K562 (cell line): Measurements from ENCODE around the gene CDH12. TPM values are rescaled to one million over a fixed set of nuclear protein-coding genes. Genes with fewer than 3 reads are reported as not detected.

Experiments used
- ATAC-seq: fragments of 200-7000 bp; cut with Tn5 transposase; 3 replicates; pipeline ENCODE4 v1.9.1; 2020; ENCODE audit warnings: moderate library complexity
- BruUV-seq: library from RNA; stranded (reverse); fragments of 400-500 nt; replicated peaks from 2 replicates; lab custom pipeline; 2021; lab: Mats Ljungman, UMichigan
- CTCF ChIA-PET: fragments of 300-600 bp; formaldehyde crosslinking; extraction: SDS; loops from one replicate; lab custom pipeline; 2021; ENCODE audit warnings: low intra/inter-chr PET ratio; lab: Yijun Ruan, JAX
- POLR2A ChIA-PET: fragments of 300-600, 350-650 bp; sonication (Branson Sonifier 250); formaldehyde crosslinking; extraction: SDS; loops from one replicate; lab custom pipeline; 2021; ENCODE audit warnings: antibody characterized with exemption, inconsistent platforms; lab: Yijun Ruan, JAX
- DNase-seq, 4 experiments: peaks; one replicate each; pipeline versions ENCODE4 v3.0.0 to v3.0.0-alpha.2; 2011 to 2018; ENCODE audit warnings: low spot score in 3 of 4, mixed read lengths in 3 of 4; ENCODE audit errors: extremely low read depth in 1 of 4
- FAIRE-seq: peaks from 2 replicates; lab custom pipeline; 2011; peaks lifted over from hg19 to GRCh38; lab: Jason Lieb, UNC
- H2AFZ ChIP-seq: 2 replicates; pipeline ENCODE4 v1.6.0; 2011; ENCODE audit warnings: low read depth, low read length, control low read depth, inconsistent platforms
- H3K27ac ChIP-seq: fragments of 200-600 bp; 3 replicates; pipeline ENCODE4 v1.8.0; 2011; ENCODE audit warnings: low read depth, mild to moderate bottlenecking, control low read depth, inconsistent platforms, low read length, moderate library complexity, mixed read lengths; ENCODE audit errors: extremely low read depth
- H3K27me3 ChIP-seq, 2 experiments: fragments of 300-600 bp in 1 of 2; 2 replicates in 1 of 2; 3 replicates in 1 of 2; pipeline versions ENCODE4 v1.6.0 to v1.8.0; 2011; ENCODE audit warnings: inconsistent platforms in 2 of 2, low read length in 2 of 2, mild to moderate bottlenecking in 1 of 2, mixed read lengths in 1 of 2, moderate library complexity in 1 of 2; ENCODE audit not compliant: control insufficient read depth in 2 of 2, insufficient read depth in 2 of 2
- H3K36me3 ChIP-seq: fragments of 300-600 bp; 3 replicates; pipeline ENCODE4 v1.8.0; 2011; ENCODE audit warnings: mild to moderate bottlenecking, low read length, inconsistent platforms; ENCODE audit not compliant: control insufficient read depth, insufficient read depth
- H3K4me1 ChIP-seq, 2 experiments: fragments of 200-600 bp in 1 of 2; replicated peaks in 1 of 2; 2 replicates in 1 of 2; 3 replicates in 1 of 2; pipeline versions ENCODE4 v1.5.1 to v1.8.0; 2011; ENCODE audit warnings: inconsistent platforms in 2 of 2, low read length in 2 of 2, mild to moderate bottlenecking in 1 of 2, mixed read lengths in 1 of 2, moderate library complexity in 1 of 2; ENCODE audit not compliant: control insufficient read depth in 2 of 2, insufficient read depth in 2 of 2
- H3K4me2 ChIP-seq: 2 replicates; pipeline ENCODE4 v1.6.1; 2011; ENCODE audit warnings: low read length, control low read depth, inconsistent platforms, mixed read lengths; ENCODE audit not compliant: insufficient read depth
- H3K4me3 ChIP-seq: fragments of 200-600 bp; sonication (generic), shearing (Covaris generic); 2 replicates; pipeline ENCODE4 v1.5.1; 2016; ENCODE audit warnings: control low read depth, inconsistent platforms
- H3K79me2 ChIP-seq: fragments of 200-600 bp; 3 replicates; pipeline ENCODE4 v1.8.0; 2011; ENCODE audit warnings: low read length, inconsistent platforms; ENCODE audit not compliant: control insufficient read depth, insufficient read depth
- H3K9ac ChIP-seq, 2 experiments: 2 replicates each; pipeline versions ENCODE4 v1.6.0 to v1.6.1; 2011; ENCODE audit warnings: low read depth in 2 of 2, low read length in 2 of 2, control low read depth in 1 of 2, inconsistent platforms in 1 of 2, mild to moderate bottlenecking in 1 of 2, mixed read lengths in 1 of 2; ENCODE audit not compliant: insufficient read depth in 1 of 2
- H3K9me1 ChIP-seq: one replicate; pipeline ENCODE4 v1.6.0; 2011; ENCODE audit warnings: inconsistent platforms, mild to moderate bottlenecking, low read length, moderate library complexity; ENCODE audit not compliant: control insufficient read depth, insufficient read depth
- H3K9me3 ChIP-seq: replicated peaks from 2 replicates; pipeline ENCODE4 v1.5.1; 2011; ENCODE audit warnings: low read depth, low read length, inconsistent platforms; ENCODE audit not compliant: control insufficient read depth, insufficient read depth
- H4K20me1 ChIP-seq: replicated peaks from 2 replicates; pipeline ENCODE4 v1.6.1; 2011; ENCODE audit warnings: low read length, inconsistent platforms, mixed read lengths; ENCODE audit not compliant: control insufficient read depth, insufficient read depth
- BCOR ChIP-seq: fragments of 450-650 bp; IDR thresholded peaks from 2 replicates; pipeline ENCODE4 v1.6.1; 2016
- CEBPG ChIP-seq, 3 experiments: fragments of 200-800 bp in 1 of 3; sonication (Bioruptor generic) in 1 of 3; sonication (generic) in 1 of 3; formaldehyde crosslinking in 1 of 3; IDR thresholded peaks in 2 of 3; conservative IDR thresholded peaks in 1 of 3; 2 replicates each; pipeline versions ENCODE4 v1.6.1 to v1.8.0; 2016 to 2022; ENCODE audit warnings: missing compliant biosample characterization in 2 of 3, missing genetic modification characterization in 2 of 3, mild to moderate bottlenecking in 1 of 3, missing genetic modification reagents in 1 of 3
- CTBP1 ChIP-seq: fragments of 450-650 bp; IDR thresholded peaks from 2 replicates; pipeline ENCODE4 v1.6.1; 2016; ENCODE audit warnings: borderline replicate concordance
- ETS2 ChIP-seq: IDR thresholded peaks from 2 replicates; pipeline ENCODE4 v1.6.1; 2016; ENCODE audit warnings: borderline replicate concordance, missing genetic modification characterization, mild to moderate bottlenecking, moderate library complexity, missing compliant biosample characterization; ENCODE audit not compliant: poor library complexity, severe bottlenecking
- KLF6 ChIP-seq: fragments of 250-450 bp; sonication (Bioruptor Pico); IDR thresholded peaks from 2 replicates; pipeline ENCODE4 v1.4.0; 2020; ENCODE audit warnings: mild to moderate bottlenecking, moderate library complexity, borderline replicate concordance
- RAD51 ChIP-seq: fragments of 450-650 bp; IDR thresholded peaks from 2 replicates; pipeline ENCODE4 v1.7.1; 2016; ENCODE audit warnings: low read depth, mild to moderate bottlenecking, borderline replicate concordance
- RFX7 ChIP-seq: fragments of 250-450 bp; sonication (Bioruptor Pico); IDR thresholded peaks from 2 replicates; pipeline ENCODE4 v1.5.1; 2021; ENCODE audit warnings: mild to moderate bottlenecking
- SAP30 ChIP-seq: fragments of 200-600 bp; sonication (generic); IDR thresholded peaks from 2 replicates; pipeline ENCODE4 v1.6.1; 2012; ENCODE audit warnings: borderline replicate concordance, low read depth, mild to moderate bottlenecking, moderate library complexity, low read length, control low read depth, inconsistent platforms; ENCODE audit not compliant: insufficient read depth, poor library complexity, severe bottlenecking
- SMAD3 ChIP-seq: fragments of 450-650 bp; formaldehyde crosslinking; conservative IDR thresholded peaks from 2 replicates; pipeline ENCODE4 v1.4.0; 2020; ENCODE audit warnings: mild to moderate bottlenecking
- STAT6 ChIP-seq: sonication (generic); formaldehyde crosslinking; IDR thresholded peaks from 2 replicates; pipeline ENCODE4 v1.8.1; 2023; ENCODE audit warnings: mild to moderate bottlenecking, missing genetic modification reagents
- ZFX ChIP-seq: sonication (generic); formaldehyde crosslinking; IDR thresholded peaks from 2 replicates; pipeline ENCODE4 v1.8.0; 2022; ENCODE audit warnings: mild to moderate bottlenecking, missing genetic modification reagents, moderate library complexity
- ZNF124 ChIP-seq: sonication (generic); formaldehyde crosslinking; IDR thresholded peaks from 2 replicates; pipeline ENCODE4 v1.8.1; 2022; ENCODE audit warnings: missing genetic modification reagents
- WGBS: fragments of 100-300 bp; shearing (Covaris generic); methylation state at CpG from one replicate; pipeline ENCODE4 v1.1.6; 2016; ENCODE audit warnings: low coverage, mixed read lengths; ENCODE audit not compliant: insufficient coverage; ENCODE audit errors: missing lambda C conversion rate; 5-methylcytosine and 5-hydroxymethylcytosine counted together
- in situ Hi-C: fragments of 300-500 bp; cut with MboI; formaldehyde crosslinking; loops from 4 replicates; pipeline ENCODE4 v1.15.0; 2018; ENCODE audit warnings: inconsistent platforms, mixed read lengths
- intact Hi-C: fragments of 100-400 bp; cut with micrococcal nuclease; formaldehyde crosslinking; loops from 2 replicates; pipeline ENCODE4 v1.14.2; 2022
- polyA plus RNA-seq, 8 experiments: library from polyadenylated mRNA; depleted of rRNA in 4 of 8; stranded (reverse) in 5 of 8; unstranded in 3 of 8; fragments of >200 nt; fragmentation: Nextera tagmentation in 2 of 8; fragmentation: Illumina TruSeq in 1 of 8; extraction: Ambion mirVana in 2 of 8; extraction: Trizol in 1 of 8; gene quantifications; 2 replicates each; pipeline versions ENCODE4 v1.2.1 to v1.2.3, GENCODE V29; 2011 to 2014; ENCODE audit warnings: inconsistent platforms in 1 of 8, missing spikeins in 1 of 8
- total RNA-seq, 7 experiments: library from RNA; depleted of rRNA in 6 of 7; stranded (reverse); fragments of >200 nt in 6 of 7; fragmentation: Illumina TruSeq in 2 of 7; extraction: Trizol in 2 of 7; gene quantifications; 2 replicates each; pipeline versions ENCODE4 v1.2.1 to v1.2.3, GENCODE V29; 2011 to 2021; ENCODE audit warnings: low replicate concordance in 1 of 7
- TF ChIP-seq, protein P1 (sequence below): IDR thresholded peaks from 3 replicates; pipeline ENCODE4 v1.6.1; 2011; ENCODE audit warnings: borderline replicate concordance, mild to moderate bottlenecking, moderate library complexity; ENCODE audit not compliant: insufficient read length; ENCODE audit errors: extremely low read depth
- TF ChIP-seq, protein P2 (sequence below): fragments of 450-650 bp; IDR thresholded peaks from 2 replicates; pipeline ENCODE4 v1.6.1; 2016; ENCODE audit warnings: low read depth, mild to moderate bottlenecking, moderate library complexity
- TF ChIP-seq, protein P3 (sequence below): fragments of 450-650 bp; formaldehyde crosslinking; IDR thresholded peaks from 2 replicates; pipeline ENCODE4 v1.4.0; 2020; ENCODE audit warnings: mild to moderate bottlenecking, moderate library complexity

The CDH12 gene
- total and polyA plus RNA-seq, 9 of the 15 experiments (the other 6 are each of a cell fraction or from before 2014, with no cell fraction given), result 0.03 to 1.7 (median 0.37) TPM

- intact Hi-C loops, result no loop called here
- Histone ChIP-seq H3K4me1 (no peaks in the 10 kb centered on the region), H4K20me1 (no peaks in the 10 kb centered on the region), H3K27ac (no peak overlapping the region), H2AFZ (no peak overlapping the region), H3K9me3 (no peaks in the 10 kb centered on the region), H3K4me2 (no peak overlapping the region), H3K9me1 (no peaks in the 10 kb centered on the region), H3K9ac (no peak overlapping the region), H3K4me3 (no peak overlapping the region), H3K79me2 (no peaks in the 10 kb centered on the region), H3K36me3 (no peaks in the 10 kb centered on the region), H3K27me3 (no peaks in the 10 kb centered on the region)
- ChIA-PET POLR2A (no interaction called here), CTCF (no interaction called here)
- FAIRE-seq (no peak), DNase-seq (no peak), ATAC-seq (no peak)
- 4% methylated on average over 2 of the region's 2 CpGs for WGBS
- BruUV-seq, result no TSS peak
- in situ Hi-C loops, result no loop called here
- TF ChIP-seq ZFX (no peak), BCOR (no peak), SMAD3 (CRISPR knock-in tag) (no peak), SAP30 (no peak), ETS2 (tag) (no peak), ZNF124 (CRISPR knock-in tag) (no peak), RAD51 (no peak), RFX7 (no peak), CEBPG (CRISPR knock-in tag; IDR thresholded peaks at IDR 0.05) (no peak), CEBPG (tag; conservative IDR thresholded peaks at IDR 0.05 in 1 of 2, IDR thresholded peaks at IDR 0.05 in 1 of 2) (no peak), KLF6 (CRISPR knock-in tag) (no peak), CTBP1 (no peak), STAT6 (CRISPR knock-in tag) (no peak)
- TF ChIP-seq, protein P1, sequence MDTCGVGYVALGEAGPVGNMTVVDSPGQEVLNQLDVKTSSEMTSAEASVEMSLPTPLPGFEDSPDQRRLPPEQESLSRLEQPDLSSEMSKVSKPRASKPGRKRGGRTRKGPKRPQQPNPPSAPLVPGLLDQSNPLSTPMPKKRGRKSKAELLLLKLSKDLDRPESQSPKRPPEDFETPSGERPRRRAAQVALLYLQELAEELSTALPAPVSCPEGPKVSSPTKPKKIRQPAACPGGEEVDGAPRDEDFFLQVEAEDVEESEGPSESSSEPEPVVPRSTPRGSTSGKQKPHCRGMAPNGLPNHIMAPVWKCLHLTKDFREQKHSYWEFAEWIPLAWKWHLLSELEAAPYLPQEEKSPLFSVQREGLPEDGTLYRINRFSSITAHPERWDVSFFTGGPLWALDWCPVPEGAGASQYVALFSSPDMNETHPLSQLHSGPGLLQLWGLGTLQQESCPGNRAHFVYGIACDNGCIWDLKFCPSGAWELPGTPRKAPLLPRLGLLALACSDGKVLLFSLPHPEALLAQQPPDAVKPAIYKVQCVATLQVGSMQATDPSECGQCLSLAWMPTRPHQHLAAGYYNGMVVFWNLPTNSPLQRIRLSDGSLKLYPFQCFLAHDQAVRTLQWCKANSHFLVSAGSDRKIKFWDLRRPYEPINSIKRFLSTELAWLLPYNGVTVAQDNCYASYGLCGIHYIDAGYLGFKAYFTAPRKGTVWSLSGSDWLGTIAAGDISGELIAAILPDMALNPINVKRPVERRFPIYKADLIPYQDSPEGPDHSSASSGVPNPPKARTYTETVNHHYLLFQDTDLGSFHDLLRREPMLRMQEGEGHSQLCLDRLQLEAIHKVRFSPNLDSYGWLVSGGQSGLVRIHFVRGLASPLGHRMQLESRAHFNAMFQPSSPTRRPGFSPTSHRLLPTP, result no peak
- TF ChIP-seq, protein P2, sequence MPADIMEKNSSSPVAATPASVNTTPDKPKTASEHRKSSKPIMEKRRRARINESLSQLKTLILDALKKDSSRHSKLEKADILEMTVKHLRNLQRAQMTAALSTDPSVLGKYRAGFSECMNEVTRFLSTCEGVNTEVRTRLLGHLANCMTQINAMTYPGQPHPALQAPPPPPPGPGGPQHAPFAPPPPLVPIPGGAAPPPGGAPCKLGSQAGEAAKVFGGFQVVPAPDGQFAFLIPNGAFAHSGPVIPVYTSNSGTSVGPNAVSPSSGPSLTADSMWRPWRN, result no peak
- TF ChIP-seq, protein P3, sequence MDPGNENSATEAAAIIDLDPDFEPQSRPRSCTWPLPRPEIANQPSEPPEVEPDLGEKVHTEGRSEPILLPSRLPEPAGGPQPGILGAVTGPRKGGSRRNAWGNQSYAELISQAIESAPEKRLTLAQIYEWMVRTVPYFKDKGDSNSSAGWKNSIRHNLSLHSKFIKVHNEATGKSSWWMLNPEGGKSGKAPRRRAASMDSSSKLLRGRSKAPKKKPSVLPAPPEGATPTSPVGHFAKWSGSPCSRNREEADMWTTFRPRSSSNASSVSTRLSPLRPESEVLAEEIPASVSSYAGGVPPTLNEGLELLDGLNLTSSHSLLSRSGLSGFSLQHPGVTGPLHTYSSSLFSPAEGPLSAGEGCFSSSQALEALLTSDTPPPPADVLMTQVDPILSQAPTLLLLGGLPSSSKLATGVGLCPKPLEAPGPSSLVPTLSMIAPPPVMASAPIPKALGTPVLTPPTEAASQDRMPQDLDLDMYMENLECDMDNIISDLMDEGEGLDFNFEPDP (CRISPR knock-in tag), result no peak
Measured at GRCh38 chr5:21880164-21880563, 973.0 kb downstream of the CDH12 start.
